K562 (cell line): ENCODE data around the gene RNASEH2C. TPM values are rescaled to one million over a fixed set of nuclear protein-coding genes. Genes with fewer than 3 reads are reported as not detected.
A peak's percentile ranks its signal among the peaks of the same experiment; 100 is the strongest.

ENCODE experiments used
- BRF1 ChIP-seq: IDR thresholded peaks from 3 replicates; pipeline ENCODE4 v1.6.1; 2011; ENCODE audit warnings: borderline replicate concordance, mild to moderate bottlenecking; ENCODE audit not compliant: insufficient read length; ENCODE audit errors: extremely low read depth
- CBFA2T2 ChIP-seq: fragments of 450-650 bp; conservative IDR thresholded peaks from 2 replicates; pipeline ENCODE4 v1.6.1; 2017; ENCODE audit warnings: mild to moderate bottlenecking
- CTBP1 ChIP-seq: fragments of 450-650 bp; IDR thresholded peaks from 2 replicates; pipeline ENCODE4 v1.6.1; 2016; ENCODE audit warnings: borderline replicate concordance
- ELF1 ChIP-seq: fragments of 200-800 bp; sonication (Bioruptor generic); IDR thresholded peaks from 2 replicates; pipeline ENCODE4 v1.6.1; 2016; ENCODE audit warnings: missing genetic modification characterization, missing compliant biosample characterization
- GABPA ChIP-seq: fragments of 200-800 bp; sonication (Bioruptor generic); conservative IDR thresholded peaks from 2 replicates; pipeline ENCODE4 v1.6.1; 2016; ENCODE audit warnings: low read depth, missing genetic modification characterization, missing compliant biosample characterization
- GABPB2 ChIP-seq: fragments of 250-450 bp; sonication (Bioruptor Pico); conservative IDR thresholded peaks from 2 replicates; pipeline ENCODE4 v1.5.1; 2021; ENCODE audit warnings: mild to moderate bottlenecking
- HDAC2 ChIP-seq: fragments of 450-650 bp; IDR thresholded peaks from 2 replicates; pipeline ENCODE4 v1.6.1; 2016; ENCODE audit warnings: mild to moderate bottlenecking
- HINFP ChIP-seq: fragments of 450-650 bp; conservative IDR thresholded peaks from 2 replicates; pipeline ENCODE4 v1.6.1; 2016; ENCODE audit warnings: missing genetic modification characterization, low read depth, mild to moderate bottlenecking, control low read depth, missing compliant biosample characterization
- KDM1A ChIP-seq, 2 experiments: fragments of 450-650 bp; IDR thresholded peaks; 2 replicates each; pipeline ENCODE4 v1.6.1; 2016; ENCODE audit warnings: mild to moderate bottlenecking in 2 of 2
- TAF15 ChIP-seq: fragments of 200-400 bp; formaldehyde crosslinking; IDR thresholded peaks from 2 replicates; pipeline ENCODE4 v1.6.1; 2017; ENCODE audit warnings: mild to moderate bottlenecking, low read depth, low read length, moderate library complexity
- TEAD2 ChIP-seq: fragments of 450-650 bp; IDR thresholded peaks from 2 replicates; pipeline ENCODE4 v1.6.1; 2016; ENCODE audit warnings: missing genetic modification characterization, control low read depth, missing compliant biosample characterization
- U2AF2 ChIP-seq: fragments of 200-400 bp; formaldehyde crosslinking; optimal IDR thresholded peaks from 2 replicates; pipeline ENCODE3; 2017; ENCODE audit warnings: low read depth, mild to moderate bottlenecking, low read length
- ZBTB5 ChIP-seq: fragments of 450-650 bp; IDR thresholded peaks from 2 replicates; pipeline ENCODE4 v1.6.1; 2017; ENCODE audit warnings: antibody characterized with exemption
- ZBTB8A ChIP-seq: fragments of 450-650 bp; IDR thresholded peaks from 2 replicates; pipeline ENCODE4 v1.6.1; 2018; ENCODE audit warnings: mild to moderate bottlenecking, moderate library complexity; ENCODE audit not compliant: partially characterized antibody
- ZNF143 ChIP-seq: sonication (generic); formaldehyde crosslinking; IDR thresholded peaks from 2 replicates; pipeline ENCODE4 v1.9.0; 2022; ENCODE audit warnings: mild to moderate bottlenecking, missing genetic modification reagents
- ZNF23 ChIP-seq: fragments of 250-450 bp; sonication (Bioruptor Pico); IDR thresholded peaks from 2 replicates; pipeline ENCODE4 v1.4.0; 2020; ENCODE audit warnings: mild to moderate bottlenecking
- ZNF263 ChIP-seq: sonication (generic); formaldehyde crosslinking; IDR thresholded peaks from 2 replicates; pipeline ENCODE4 v1.8.0; 2022; ENCODE audit warnings: mild to moderate bottlenecking, missing genetic modification reagents, borderline replicate concordance
- ZNF384 ChIP-seq: IDR thresholded peaks from 2 replicates; pipeline ENCODE4 v1.6.1; 2012; ENCODE audit warnings: low read depth, low read length, improper control_type of control experiment
- ZNF395 ChIP-seq: fragments of 200-800 bp; sonication (Bioruptor generic); IDR thresholded peaks from 2 replicates; pipeline ENCODE4 v1.6.1; 2017; ENCODE audit warnings: missing genetic modification characterization, missing compliant biosample characterization
- ZNF77 ChIP-seq: fragments of 250-450 bp; sonication (Bioruptor Pico); IDR thresholded peaks from 2 replicates; pipeline ENCODE4 v1.5.0; 2020
- polyA plus RNA-seq, 8 experiments: library from polyadenylated mRNA; depleted of rRNA in 4 of 8; stranded (reverse) in 5 of 8; unstranded in 3 of 8; fragments of >200 nt; fragmentation: Nextera tagmentation in 2 of 8; fragmentation: Illumina TruSeq in 1 of 8; extraction: Ambion mirVana in 2 of 8; extraction: Trizol in 1 of 8; gene quantifications; 2 replicates each; pipeline versions ENCODE4 v1.2.1 to v1.2.3, GENCODE V29; 2011 to 2014; ENCODE audit warnings: inconsistent platforms in 1 of 8, missing spikeins in 1 of 8
- total RNA-seq, 7 experiments: library from RNA; depleted of rRNA in 6 of 7; stranded (reverse); fragments of >200 nt in 6 of 7; fragmentation: Illumina TruSeq in 2 of 7; extraction: Trizol in 2 of 7; gene quantifications; 2 replicates each; pipeline versions ENCODE4 v1.2.1 to v1.2.3, GENCODE V29; 2011 to 2021; ENCODE audit warnings: low replicate concordance in 1 of 7
- TF ChIP-seq, protein P1 (sequence below): fragments of 450-650 bp; IDR thresholded peaks from 2 replicates; pipeline ENCODE4 v1.6.1; 2016; ENCODE audit warnings: low read depth, mild to moderate bottlenecking, moderate library complexity
- TF ChIP-seq, protein P2 (sequence below): fragments of 450-650 bp; IDR thresholded peaks from 2 replicates; pipeline ENCODE4 v1.6.1; 2017; ENCODE audit warnings: mild to moderate bottlenecking, moderate library complexity

RNASEH2C gene
- total and polyA plus RNA-seq, 9 of the 15 experiments (the other 6 are each of a cell fraction or from before 2014, with no cell fraction given), result 5.4 to 78.2 (median 15.6) TPM

DNA sequence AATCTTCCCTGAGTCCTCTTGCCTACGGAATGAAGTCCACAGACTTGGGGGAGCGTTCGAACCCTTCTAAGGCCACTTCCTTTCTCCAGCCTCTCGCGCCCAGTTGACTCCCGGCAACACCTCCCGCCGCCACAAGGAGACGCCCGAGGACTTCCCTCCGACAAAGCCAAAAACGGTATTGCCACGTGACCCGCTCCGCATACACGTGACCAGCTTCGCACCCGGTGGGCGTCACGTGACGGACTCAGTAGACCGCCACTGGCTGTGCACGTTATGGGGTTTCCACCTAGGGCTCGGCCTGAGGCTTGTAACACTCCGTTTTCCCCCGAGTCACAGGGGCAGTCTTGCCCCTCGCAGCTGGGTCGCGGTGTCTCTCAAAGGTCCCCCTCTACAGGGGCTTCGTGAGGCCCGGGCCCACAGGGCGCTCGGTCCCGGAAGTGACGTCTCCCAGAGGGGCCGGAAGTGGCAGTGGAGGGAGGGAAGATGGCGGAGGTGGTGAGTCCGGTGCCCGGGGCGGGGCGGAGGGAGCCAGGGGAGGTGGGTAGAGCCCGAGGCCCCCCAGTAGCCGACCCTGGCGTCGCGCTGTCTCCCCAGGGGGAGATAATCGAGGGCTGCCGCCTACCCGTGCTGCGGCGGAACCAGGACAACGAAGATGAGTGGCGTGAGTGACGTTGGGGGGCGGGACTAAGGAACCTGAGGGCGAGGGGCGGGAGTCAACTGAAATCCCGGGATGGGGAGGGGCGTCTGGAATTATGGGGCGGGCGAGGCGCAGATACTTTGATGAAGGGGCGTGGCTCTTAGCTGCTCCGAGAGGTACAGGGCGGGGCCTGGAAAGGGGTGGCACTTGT is 8.6 kb downstream of the RNASEH2C start, which contains the start of gene KAT5 (continued):
- TF ChIP-seq, protein P1, sequence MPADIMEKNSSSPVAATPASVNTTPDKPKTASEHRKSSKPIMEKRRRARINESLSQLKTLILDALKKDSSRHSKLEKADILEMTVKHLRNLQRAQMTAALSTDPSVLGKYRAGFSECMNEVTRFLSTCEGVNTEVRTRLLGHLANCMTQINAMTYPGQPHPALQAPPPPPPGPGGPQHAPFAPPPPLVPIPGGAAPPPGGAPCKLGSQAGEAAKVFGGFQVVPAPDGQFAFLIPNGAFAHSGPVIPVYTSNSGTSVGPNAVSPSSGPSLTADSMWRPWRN, result 0 out of 2 replicates have a peak, but pooled peaks have one; percentile 17
- TF ChIP-seq ZBTB8A (no peak), ZNF384 (peak; percentile 54; the same call in 1 of the 2 replicates), ZNF395 (CRISPR knock-in tag) (peak; percentile 92), BRF1 (no peak), ZNF263 (CRISPR knock-in tag) (peak; percentile 35; the same call in 1 of the 2 replicates), ELF1 (tag) (peak; percentile 96), GABPB2 (no peak), HDAC2 (peak; percentile 98), TAF15 (no peak), ZNF77 (CRISPR knock-in tag) (no peak), ZNF23 (CRISPR knock-in tag) (0 out of 2 replicates have a peak, but pooled peaks have one; percentile 39), KDM1A (IDR thresholded peaks at IDR 0.05) (no peak), ZBTB5 (no peak), GABPA (tag) (peak; percentile 100), U2AF2 (no peak), ZNF143 (CRISPR knock-in tag) (0 out of 2 replicates have a peak, but pooled peaks have one; percentile 39), CTBP1 (peak; percentile 87), CBFA2T2 (peak; percentile 100), HINFP (tag) (peak; percentile 40; the same call in 1 of the 2 replicates), TEAD2 (no peak)
- TF ChIP-seq, protein P2, sequence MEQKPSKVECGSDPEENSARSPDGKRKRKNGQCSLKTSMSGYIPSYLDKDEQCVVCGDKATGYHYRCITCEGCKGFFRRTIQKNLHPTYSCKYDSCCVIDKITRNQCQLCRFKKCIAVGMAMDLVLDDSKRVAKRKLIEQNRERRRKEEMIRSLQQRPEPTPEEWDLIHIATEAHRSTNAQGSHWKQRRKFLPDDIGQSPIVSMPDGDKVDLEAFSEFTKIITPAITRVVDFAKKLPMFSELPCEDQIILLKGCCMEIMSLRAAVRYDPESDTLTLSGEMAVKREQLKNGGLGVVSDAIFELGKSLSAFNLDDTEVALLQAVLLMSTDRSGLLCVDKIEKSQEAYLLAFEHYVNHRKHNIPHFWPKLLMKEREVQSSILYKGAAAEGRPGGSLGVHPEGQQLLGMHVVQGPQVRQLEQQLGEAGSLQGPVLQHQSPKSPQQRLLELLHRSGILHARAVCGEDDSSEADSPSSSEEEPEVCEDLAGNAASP, result no peak
